ENCODE results near the gene CCDC6. TPM values are rescaled to one million over a fixed set of nuclear protein-coding genes. Genes with fewer than 3 reads are reported as not detected.

The CCDC6 gene
- total RNA-seq, 2 donors from 2014 or later = 48.1 to 65.0 TPM

DNA sequence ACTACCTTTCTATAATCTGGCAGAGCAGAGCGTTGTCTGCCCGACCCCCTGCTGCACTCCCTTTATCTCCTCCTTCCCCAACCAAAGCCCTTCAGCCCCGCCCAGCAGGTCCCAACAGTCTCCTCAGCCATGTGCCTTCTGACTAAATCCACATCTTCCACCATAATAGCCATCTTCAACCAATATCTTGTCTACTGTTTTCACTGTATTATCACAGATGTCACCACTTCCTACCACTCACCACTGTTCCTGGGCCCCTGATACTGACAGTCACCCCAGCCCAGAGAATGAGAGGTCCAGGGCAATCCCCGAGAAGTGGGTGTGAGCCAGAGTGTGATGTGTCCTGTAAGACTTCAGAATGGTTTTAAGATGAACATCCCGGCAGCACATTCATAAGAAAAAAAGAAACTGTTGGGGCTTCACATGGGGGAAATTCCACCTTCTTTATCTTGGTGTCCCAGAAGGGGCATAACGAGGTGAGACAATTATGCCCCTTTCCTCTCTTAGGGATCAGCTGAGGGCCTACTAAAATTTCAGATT is 25.3 kb downstream of the CCDC6 start:
- H3K4me3 ChIP-seq = no peak overlapping the region
- no peak overlapping the region for H3K27ac ChIP-seq
- H3K9me3 ChIP-seq = no peaks in the 10 kb centered on the region
- TF ChIP-seq, protein P1, sequence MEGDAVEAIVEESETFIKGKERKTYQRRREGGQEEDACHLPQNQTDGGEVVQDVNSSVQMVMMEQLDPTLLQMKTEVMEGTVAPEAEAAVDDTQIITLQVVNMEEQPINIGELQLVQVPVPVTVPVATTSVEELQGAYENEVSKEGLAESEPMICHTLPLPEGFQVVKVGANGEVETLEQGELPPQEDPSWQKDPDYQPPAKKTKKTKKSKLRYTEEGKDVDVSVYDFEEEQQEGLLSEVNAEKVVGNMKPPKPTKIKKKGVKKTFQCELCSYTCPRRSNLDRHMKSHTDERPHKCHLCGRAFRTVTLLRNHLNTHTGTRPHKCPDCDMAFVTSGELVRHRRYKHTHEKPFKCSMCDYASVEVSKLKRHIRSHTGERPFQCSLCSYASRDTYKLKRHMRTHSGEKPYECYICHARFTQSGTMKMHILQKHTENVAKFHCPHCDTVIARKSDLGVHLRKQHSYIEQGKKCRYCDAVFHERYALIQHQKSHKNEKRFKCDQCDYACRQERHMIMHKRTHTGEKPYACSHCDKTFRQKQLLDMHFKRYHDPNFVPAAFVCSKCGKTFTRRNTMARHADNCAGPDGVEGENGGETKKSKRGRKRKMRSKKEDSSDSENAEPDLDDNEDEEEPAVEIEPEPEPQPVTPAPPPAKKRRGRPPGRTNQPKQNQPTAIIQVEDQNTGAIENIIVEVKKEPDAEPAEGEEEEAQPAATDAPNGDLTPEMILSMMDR (IDR thresholded peaks at IDR 0.05) = no peak
- TF ChIP-seq POLR2AphosphoS5 (IDR thresholded peaks at IDR 0.05) (no peak), POLR2A (IDR thresholded peaks at IDR 0.05) (no peak)
- DNase-seq (ENCODE audit: low spot score) = no peak
- H3K36me3 ChIP-seq = no peaks in the 10 kb centered on the region
- H3K4me1 ChIP-seq (replicated peaks) = peaks cover 7% of the 10 kb centered on the region
- WGBS = 87% methylated on average over 5 of the region's 6 CpGs
- intact Hi-C loops (cut with DNase I) = no loop called here
- H3K27me3 ChIP-seq (replicated peaks; ENCODE audit: insufficient read depth) = no peaks in the 10 kb centered on the region

GRCh38 chr10:59880019-59880717 is 26.2 kb downstream of the CCDC6 start:
- DNase-seq (ENCODE audit: low spot score) = no peak
- 79% methylated on average over 6 of the region's 6 CpGs for WGBS
- Histone ChIP-seq H3K27ac (no peak overlapping the region), H3K9me3 (no peaks in the 10 kb centered on the region), H3K4me1 (replicated peaks) (peaks cover 7% of the 10 kb centered on the region), H3K36me3 (no peaks in the 10 kb centered on the region), H3K27me3 (replicated peaks; ENCODE audit: insufficient read depth) (no peaks in the 10 kb centered on the region), H3K4me3 (no peak overlapping the region)
- TF ChIP-seq, protein P1 (IDR thresholded peaks at IDR 0.05) = no peak
- TF ChIP-seq POLR2A (IDR thresholded peaks at IDR 0.05) = no peak
- TF ChIP-seq POLR2AphosphoS5 (IDR thresholded peaks at IDR 0.05) = no peak
- intact Hi-C loops (cut with DNase I) = no loop called here

GRCh38 chr10:59879363-59879913 is 26.9 kb downstream of the CCDC6 start:
- Histone ChIP-seq H3K4me3 (no peak overlapping the region), H3K9me3 (no peaks in the 10 kb centered on the region), H3K27ac (no peak overlapping the region), H3K36me3 (no peaks in the 10 kb centered on the region), H3K27me3 (replicated peaks; ENCODE audit: insufficient read depth) (no peaks in the 10 kb centered on the region), H3K4me1 (replicated peaks) (peaks cover 7% of the 10 kb centered on the region)
- DNase-seq (ENCODE audit: low spot score) = no peak
- 72% methylated on average over 4 of the region's 4 CpGs for WGBS
- intact Hi-C loops (cut with DNase I) = no loop called here
- TF ChIP-seq, protein P1 (IDR thresholded peaks at IDR 0.05) = no peak
- no peak for TF ChIP-seq POLR2A (IDR thresholded peaks at IDR 0.05)
- TF ChIP-seq POLR2AphosphoS5 (IDR thresholded peaks at IDR 0.05) = no peak

GRCh38 chr10:59878915-59879314 is 27.4 kb downstream of the CCDC6 start:
- Histone ChIP-seq H3K9me3 (no peaks in the 10 kb centered on the region), H3K36me3 (no peaks in the 10 kb centered on the region), H3K4me1 (replicated peaks) (peaks cover 1% of the 10 kb centered on the region), H3K4me3 (no peak overlapping the region), H3K27ac (no peak overlapping the region), H3K27me3 (replicated peaks; ENCODE audit: insufficient read depth) (no peaks in the 10 kb centered on the region)
- no peak for DNase-seq (ENCODE audit: low spot score)
- 92% methylated on average over 2 of the region's 2 CpGs for WGBS
- TF ChIP-seq, protein P1 (IDR thresholded peaks at IDR 0.05) = no peak
- TF ChIP-seq POLR2A (IDR thresholded peaks at IDR 0.05) (no peak), POLR2AphosphoS5 (IDR thresholded peaks at IDR 0.05) (no peak)
- intact Hi-C loops (cut with DNase I) = no loop called here

GRCh38 chr10:59878289-59878688 is 28.1 kb downstream of the CCDC6 start:
- intact Hi-C loops (cut with DNase I) = no loop called here
- Histone ChIP-seq H3K27ac (no peak overlapping the region), H3K4me3 (no peak overlapping the region), H3K4me1 (replicated peaks) (no peaks in the 10 kb centered on the region), H3K36me3 (no peaks in the 10 kb centered on the region), H3K9me3 (no peaks in the 10 kb centered on the region), H3K27me3 (replicated peaks; ENCODE audit: insufficient read depth) (no peaks in the 10 kb centered on the region)
- 97% methylated on average over 2 of the region's 2 CpGs for WGBS
- DNase-seq (ENCODE audit: low spot score) = no peak
- no peak for TF ChIP-seq POLR2AphosphoS5 (IDR thresholded peaks at IDR 0.05)
- TF ChIP-seq, protein P1 (IDR thresholded peaks at IDR 0.05) = no peak
- TF ChIP-seq POLR2A (IDR thresholded peaks at IDR 0.05) = no peak

Measured in prostate gland (tissue), 2 donors.